ENCODE data around the gene HMCN1. TPM values are rescaled to one million over a fixed set of nuclear protein-coding genes. Genes with fewer than 3 reads are reported as not detected.

HMCN1 gene
- total RNA-seq, 4 donors from 2014 or later, result 3.3 to 8.9 (median 6.6) TPM

- Histone ChIP-seq H3K4me3 (replicated peaks in 1 of 3) (no peak overlapping the region), H3K27me3 (no peaks in the 10 kb centered on the region), H3K9me3 (no peaks in the 10 kb centered on the region), H3K27ac (no peak overlapping the region), H3K4me1 (no peaks in the 10 kb centered on the region), H3K36me3 (no peaks in the 10 kb centered on the region)
- no peak for TF ChIP-seq POLR2A (IDR thresholded peaks at IDR 0.05)
- TF ChIP-seq CTCF (IDR thresholded peaks at IDR 0.05), result no peak
- intact Hi-C loops (cut with DNase I), result no loop called here
- DNase-seq, result no peak
- 97 to 98% methylated on average over 1 of the region's 1 CpG for WGBS, 2 donors
These were observed 486.7 kb downstream of the HMCN1 start for GRCh38 chr1:186220911-186221310.

GRCh38 chr1:186225096-186225495, 490.9 kb downstream of the HMCN1 start:
- Histone ChIP-seq H3K9me3 (no peaks in the 10 kb centered on the region), H3K27me3 (no peaks in the 10 kb centered on the region), H3K27ac (no peak overlapping the region), H3K36me3 (no peaks in the 10 kb centered on the region), H3K4me3 (replicated peaks in 1 of 3) (no peak overlapping the region), H3K4me1 (no peaks in the 10 kb centered on the region)
- DNase-seq, result no peak
- no peak for TF ChIP-seq CTCF (IDR thresholded peaks at IDR 0.05)
- no peak for TF ChIP-seq POLR2A (IDR thresholded peaks at IDR 0.05)
- 73 to 79% methylated on average over 1 of the region's 1 CpG for WGBS, 2 donors
- intact Hi-C loops (cut with DNase I), result no loop called here

GRCh38 chr1:186228749-186229148, 494.6 kb downstream of the HMCN1 start:
- no peaks in the 10 kb centered on the region for H3K9me3 ChIP-seq
- intact Hi-C loops (cut with DNase I), result no loop called here
- TF ChIP-seq POLR2A (IDR thresholded peaks at IDR 0.05), result no peak
- TF ChIP-seq CTCF (IDR thresholded peaks at IDR 0.05), result no peak
- H3K4me1 ChIP-seq, result no peaks in the 10 kb centered on the region
- WGBS, 2 donors, result 90 to 97% methylated on average over 6 of the region's 6 CpGs
- H3K36me3 ChIP-seq, result no peaks in the 10 kb centered on the region
- H3K27ac ChIP-seq, result no peak overlapping the region
- DNase-seq, result no peak
- H3K27me3 ChIP-seq, result no peaks in the 10 kb centered on the region
- no peak overlapping the region for H3K4me3 ChIP-seq (replicated peaks in 1 of 3)

GRCh38 chr1:186231861-186232436, 497.8 kb downstream of the HMCN1 start:
- Histone ChIP-seq H3K9me3 (no peaks in the 10 kb centered on the region), H3K4me3 (replicated peaks in 1 of 3) (no peak overlapping the region), H3K4me1 (no peaks in the 10 kb centered on the region), H3K36me3 (no peaks in the 10 kb centered on the region), H3K27me3 (no peaks in the 10 kb centered on the region), H3K27ac (no peak overlapping the region)
- WGBS, 2 donors, result 86 to 93% methylated on average over 2 of the region's 2 CpGs
- TF ChIP-seq CTCF (IDR thresholded peaks at IDR 0.05) (no peak), POLR2A (IDR thresholded peaks at IDR 0.05) (no peak)
- DNase-seq, result no peak
- intact Hi-C loops (cut with DNase I), result no loop called here

- Histone ChIP-seq H3K27ac (no peak overlapping the region), H3K9me3 (no peaks in the 10 kb centered on the region), H3K4me1 (no peaks in the 10 kb centered on the region), H3K36me3 (no peaks in the 10 kb centered on the region), H3K4me3 (replicated peaks in 1 of 3) (no peak overlapping the region), H3K27me3 (no peaks in the 10 kb centered on the region)
- WGBS, 2 donors, result 49 to 50% methylated on average over 2 of the region's 2 CpGs
- no peak for DNase-seq
- TF ChIP-seq POLR2A (IDR thresholded peaks at IDR 0.05) (no peak), CTCF (IDR thresholded peaks at IDR 0.05) (no peak)
- intact Hi-C loops (cut with DNase I), result no loop called here
These were observed 500.9 kb downstream of the HMCN1 start for GRCh38 chr1:186234976-186235686.

Data from thyroid gland (tissue), 4 donors.